H1 (cell line): Measurements from ENCODE around the gene ALK. TPM values are rescaled to one million over a fixed set of nuclear protein-coding genes. Genes with fewer than 3 reads are reported as not detected.

Experiments
- CTCF ChIA-PET: fragments of 300-600 bp; sonication (Branson Sonifier 250); formaldehyde crosslinking; loops from one replicate; lab custom pipeline; 2021; ENCODE audit not compliant: partially characterized antibody; lab: Charles Lee
- POLR2A ChIA-PET: fragments of 300-600 bp; sonication (Branson Sonifier 250); formaldehyde crosslinking; loops from one replicate; lab custom pipeline; 2021; ENCODE audit warnings: inconsistent platforms; ENCODE audit not compliant: partially characterized antibody; lab: Charles Lee
- DNase-seq, 2 experiments: peaks; one replicate each; pipeline versions ENCODE4 v3.0.0 to v3.0.0-alpha.2; 2010 to 2022; ENCODE audit warnings: low spot score in 2 of 2, low read depth in 1 of 2, mixed read lengths in 1 of 2
- FAIRE-seq: peaks from 2 replicates; lab custom pipeline; 2011; peaks lifted over from hg19 to GRCh38; lab: Jason Lieb, UNC
- H2AFZ ChIP-seq: 2 replicates; pipeline ENCODE4 v1.8.1; 2012; ENCODE audit warnings: low read length, inconsistent platforms
- H2AK5ac ChIP-seq: 2 replicates; pipeline ENCODE4 v1.6.1; 2013; ENCODE audit warnings: low read depth, low read length
- H2BK120ac ChIP-seq: replicated peaks from 2 replicates; pipeline ENCODE3; 2013; ENCODE audit warnings: low read depth, low read length, inconsistent platforms
- H2BK12ac ChIP-seq: 2 replicates; pipeline ENCODE4 v1.6.1; 2013; ENCODE audit warnings: low read depth, low read length
- H2BK15ac ChIP-seq: 2 replicates; pipeline ENCODE4 v1.6.1; 2013; ENCODE audit warnings: low read length
- H2BK20ac ChIP-seq: 2 replicates; pipeline ENCODE4 v1.6.1; 2013; ENCODE audit warnings: low read length
- H2BK5ac ChIP-seq: 2 replicates; pipeline ENCODE4 v1.6.1; 2013; ENCODE audit warnings: low read depth, low read length
- H3K14ac ChIP-seq: 2 replicates; pipeline ENCODE4 v1.6.1; 2013; ENCODE audit warnings: inconsistent platforms; ENCODE audit not compliant: insufficient read length
- H3K18ac ChIP-seq: 2 replicates; pipeline ENCODE4 v1.6.1; 2013; ENCODE audit warnings: low read length; ENCODE audit errors: extremely low read depth
- H3K23ac ChIP-seq: 2 replicates; pipeline ENCODE4 v1.6.1; 2013; ENCODE audit warnings: inconsistent platforms; ENCODE audit not compliant: insufficient read length
- H3K23me2 ChIP-seq: 2 replicates; pipeline ENCODE4 v1.6.1; 2013; ENCODE audit warnings: low read depth, low read length
- H3K27ac ChIP-seq: 2 replicates; pipeline ENCODE4 v1.6.1; 2011; ENCODE audit warnings: low read depth, low read length, inconsistent platforms
- H3K27me3 ChIP-seq, 4 experiments: replicated peaks in 1 of 4; 1 replicate in 1 of 4; 2 replicates in 3 of 4; pipeline versions ENCODE4 v1.6.1 to v1.8.1; 2011 to 2013; ENCODE audit warnings: low read length in 3 of 4, mild to moderate bottlenecking in 3 of 4, inconsistent platforms in 2 of 4, mixed read lengths in 2 of 4, moderate library complexity in 1 of 4; ENCODE audit not compliant: control insufficient read depth in 3 of 4, insufficient read depth in 3 of 4; ENCODE audit errors: extremely low read depth in 1 of 4
- H3K36me3 ChIP-seq, 4 experiments: 2 replicates each; pipeline versions ENCODE4 v1.6.1 to v1.8.1; 2011 to 2013; ENCODE audit warnings: mild to moderate bottlenecking in 4 of 4, low read length in 3 of 4, moderate library complexity in 2 of 4, control low read depth in 1 of 4, inconsistent platforms in 1 of 4; ENCODE audit not compliant: insufficient read depth in 4 of 4, control insufficient read depth in 2 of 4
- H3K4ac ChIP-seq: replicated peaks from 2 replicates; pipeline ENCODE3; 2013; ENCODE audit warnings: low read length, low read depth, mixed read lengths, inconsistent platforms; ENCODE audit not compliant: insufficient read length
- H3K4me1 ChIP-seq, 4 experiments: replicated peaks in 1 of 4; 1 replicate in 1 of 4; 2 replicates in 3 of 4; pipeline versions ENCODE4 v1.6.1 to v1.8.1; 2011 to 2013; ENCODE audit warnings: low read length in 3 of 4, inconsistent platforms in 2 of 4, mixed read lengths in 1 of 4; ENCODE audit not compliant: insufficient read depth in 4 of 4, control insufficient read depth in 3 of 4
- H3K4me2 ChIP-seq, 2 experiments: 2 replicates each; pipeline versions ENCODE4 v1.6.1 to v1.8.1; 2011 to 2013; ENCODE audit warnings: low read depth in 2 of 2, low read length in 2 of 2, control low read depth in 1 of 2, inconsistent platforms in 1 of 2, mild to moderate bottlenecking in 1 of 2; ENCODE audit not compliant: insufficient read depth in 1 of 2
- H3K4me3 ChIP-seq, 4 experiments: fragments of 200-600, 300-600 bp in 1 of 4; sonication (generic), shearing (Covaris generic), sonication (Bioruptor Twin) in 1 of 4; 2 replicates each; pipeline versions ENCODE4 v1.5.1 to v1.8.1; 2011 to 2016; ENCODE audit warnings: low read length in 4 of 4, low read depth in 3 of 4, control low read depth in 2 of 4, inconsistent platforms in 2 of 4, mild to moderate bottlenecking in 2 of 4, mixed read lengths in 1 of 4, moderate library complexity in 1 of 4; ENCODE audit not compliant: insufficient read depth in 2 of 4; ENCODE audit errors: extremely low read depth in 1 of 4
- H3K56ac ChIP-seq: replicated peaks from 2 replicates; pipeline ENCODE3; 2013; ENCODE audit warnings: low read depth, mild to moderate bottlenecking, mixed read lengths, low read length, inconsistent platforms; ENCODE audit not compliant: insufficient read length
- H3K79me1 ChIP-seq: 2 replicates; pipeline ENCODE4 v1.6.1; 2013; ENCODE audit warnings: low read depth, low read length, control low read depth
- H3K79me2 ChIP-seq, 2 experiments: 2 replicates each; pipeline versions ENCODE4 v1.6.1 to v1.8.1; 2012 to 2013; ENCODE audit warnings: low read length in 2 of 2, mild to moderate bottlenecking in 2 of 2, inconsistent platforms in 1 of 2; ENCODE audit not compliant: insufficient read depth in 2 of 2, control insufficient read depth in 1 of 2
- H3K9ac ChIP-seq, 4 experiments: replicated peaks in 1 of 4; 1 replicate in 1 of 4; 2 replicates in 3 of 4; pipeline versions ENCODE4 v1.6.1 to v1.8.1; 2011 to 2013; ENCODE audit warnings: low read depth in 3 of 4, low read length in 3 of 4, control low read depth in 2 of 4, mild to moderate bottlenecking in 2 of 4, moderate library complexity in 2 of 4, inconsistent platforms in 1 of 4; ENCODE audit errors: extremely low read depth in 1 of 4
- H3K9me3 ChIP-seq, 2 experiments: 2 replicates each; pipeline versions ENCODE4 v1.6.1 to v1.8.1; 2012 to 2013; ENCODE audit warnings: mild to moderate bottlenecking in 2 of 2, moderate library complexity in 2 of 2, control low read depth in 1 of 2, inconsistent platforms in 1 of 2, low read depth in 1 of 2, low read length in 1 of 2, mixed read lengths in 1 of 2; ENCODE audit not compliant: insufficient read depth in 2 of 2
- H4K20me1 ChIP-seq, 2 experiments: replicated peaks in 1 of 2; 2 replicates each; pipeline versions ENCODE3 to v1.8.1; 2011 to 2013; ENCODE audit warnings: inconsistent platforms in 2 of 2, low read length in 2 of 2, mild to moderate bottlenecking in 1 of 2; ENCODE audit not compliant: insufficient read depth in 2 of 2, control insufficient read depth in 1 of 2
- H4K5ac ChIP-seq: 2 replicates; pipeline ENCODE4 v1.6.1; 2013; ENCODE audit warnings: low read length, low read depth, mixed read lengths, inconsistent platforms; ENCODE audit not compliant: insufficient read length
- H4K8ac ChIP-seq: 2 replicates; pipeline ENCODE4 v1.8.0; 2013; ENCODE audit warnings: mild to moderate bottlenecking, moderate library complexity, low read length, inconsistent platforms; ENCODE audit not compliant: insufficient read depth; ENCODE audit errors: extremely low read depth
- H4K91ac ChIP-seq: replicated peaks from 2 replicates; pipeline ENCODE3; 2013; ENCODE audit warnings: low read length, mixed read lengths, inconsistent platforms; ENCODE audit not compliant: insufficient read length
- WGBS, 2 experiments: shearing (Covaris generic) in 1 of 2; methylation state at CpG; one replicate each; pipeline versions ENCODE4 v1.1.6 to v1.1.7; 2013 to 2015; ENCODE audit warnings: low lambda C conversion rate in 2 of 2, mixed read lengths in 2 of 2, inconsistent platforms in 1 of 2, low coverage in 1 of 2, missing lambda C conversion rate in 1 of 2; ENCODE audit not compliant: insufficient replicate concordance in 2 of 2, insufficient coverage in 1 of 2, insufficient read length in 1 of 2; ENCODE audit errors: extremely low coverage in 1 of 2, missing lambda C conversion rate in 1 of 2; 5-methylcytosine and 5-hydroxymethylcytosine counted together
- polyA plus RNA-seq, 7 experiments: library from polyadenylated mRNA; depleted of rRNA in 3 of 7; stranded (reverse) in 5 of 7; unstranded in 2 of 7; fragments of >200 nt in 5 of 7; fragments of 200-250 nt in 2 of 7; gene quantifications; 1 replicate in 5 of 7; 2 replicates in 1 of 7; 4 replicates in 1 of 7; pipeline versions ENCODE4 v1.2.1 to v1.2.3, GENCODE V29; 2011 to 2013; ENCODE audit warnings: missing spikeins in 2 of 7, mixed read lengths in 2 of 7
- total RNA-seq: library from RNA; stranded (reverse); fragmentation: NEBNext Ultra II Directional; extraction: Animal tissue kit (Norgen Biotek cat#: 25700); gene quantifications from 2 replicates; pipeline ENCODE4 v1.2.1, GENCODE V29; 2021

ALK gene
- total and polyA plus RNA-seq, 2 of the 8 experiments (the other 6 are each of a cell fraction or from before 2014, with no cell fraction given): 0.02 to 0.09 TPM

GRCh38 chr2:29530281-29530680 lies 391.1 kb downstream of the ALK start:
- Histone ChIP-seq H3K4me1 (no peaks in the 10 kb centered on the region; a peak in 1 of 7 replicates), H2AK5ac (no peak overlapping the region), H3K14ac (no peak overlapping the region), H3K79me1 (no peaks in the 10 kb centered on the region), H3K36me3 (no peaks in the 10 kb centered on the region; a peak in 2 of 8 replicates), H4K20me1 (no peaks in the 10 kb centered on the region), H3K56ac (no peak overlapping the region), H2AFZ (no peak overlapping the region), H3K27ac (no peak overlapping the region), H3K23ac (no peak overlapping the region), H3K27me3 (no peaks in the 10 kb centered on the region), H3K79me2 (no peaks in the 10 kb centered on the region), H3K4ac (no peak overlapping the region), H2BK15ac (no peak overlapping the region), H3K18ac (no peak overlapping the region), H3K9ac (no peak overlapping the region), H4K5ac (no peak overlapping the region), H4K91ac (no peak overlapping the region), H2BK5ac (no peak overlapping the region), H3K23me2 (no peaks in the 10 kb centered on the region), H3K4me2 (no peak overlapping the region), H3K4me3 (no peak overlapping the region), H3K9me3 (no peaks in the 10 kb centered on the region), H4K8ac (no peak overlapping the region), H2BK20ac (no peak overlapping the region), H2BK12ac (no peak overlapping the region), H2BK120ac (no peak overlapping the region)
- ChIA-PET POLR2A (no interaction called here), CTCF (interaction anchor here (1.3 to 1.9 kb wide), 2 partner anchors 222 to 319 kb away, joined by 3 to 4 read pairs; no protein-coding TSS in a partner anchor)
- DNase-seq: no peak
- no peak for FAIRE-seq
- 91% methylated on average over 2 of the region's 2 CpGs; no CpG with 5 or more reads in 1 of the 2 experiments for WGBS, 2 experiments
